GM19351 (cell line): ENCODE data around the gene ADAMTS12.

Experiments
- ATAC-seq: cut with Tn5 transposase; IDR thresholded peaks from one replicate; pipeline ENCODE4 v1.9.1; 2021; ENCODE audit warnings: mild to moderate bottlenecking, moderate library complexity; ENCODE audit not compliant: unreplicated experiment

Gene ADAMTS12

DNA sequence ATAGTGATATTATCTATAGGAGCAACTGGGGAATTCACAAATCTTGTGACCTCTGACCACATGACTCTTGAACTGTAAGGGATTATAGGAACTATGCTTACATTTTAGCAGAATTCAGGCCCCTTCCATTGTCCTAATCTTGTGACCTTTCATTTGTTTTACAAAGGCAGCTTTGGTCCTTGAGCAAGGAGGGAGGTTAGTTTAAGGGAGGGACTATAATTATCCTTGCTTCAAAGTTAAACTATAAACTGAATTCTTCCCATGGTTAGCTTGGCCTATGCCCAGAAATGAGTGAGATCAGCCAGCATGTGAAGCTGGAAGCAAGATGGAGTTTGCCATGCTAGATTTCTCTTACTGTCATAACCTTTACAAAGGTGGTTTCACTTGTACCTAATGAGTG is 399.8 kb downstream of the ADAMTS12 start:
- no peak for ATAC-seq

DNA sequence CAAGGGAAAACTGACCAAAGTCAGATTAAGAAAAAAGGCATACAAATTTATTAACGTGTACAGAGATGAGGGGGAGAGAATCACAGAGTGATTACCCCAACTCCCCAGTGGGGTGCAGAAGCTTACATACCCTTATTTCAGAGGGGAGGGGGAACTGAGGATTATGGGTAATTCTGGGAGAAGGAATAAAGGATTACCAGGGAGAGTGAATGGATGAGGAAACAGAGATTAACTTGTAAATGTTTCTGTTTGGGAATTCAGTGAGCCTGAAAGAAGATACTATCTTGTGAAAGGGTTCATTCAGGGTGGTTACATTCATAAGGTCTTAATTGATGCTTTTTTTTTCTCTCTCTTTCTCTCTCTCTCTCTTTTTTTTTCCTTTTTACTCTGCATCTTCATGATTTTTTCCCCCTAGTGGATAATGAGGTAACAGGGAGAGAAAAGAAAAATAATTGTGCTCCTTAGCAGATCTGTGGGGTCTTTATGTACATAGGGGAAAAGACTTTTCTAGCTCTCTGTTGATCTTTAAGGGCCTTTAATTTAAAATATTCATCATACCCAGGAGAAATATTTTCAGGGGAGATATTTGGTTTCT is 401.6 kb downstream of the ADAMTS12 start:
- ATAC-seq = no peak

GRCh38 chr5:33489481-33490067 is 402.2 kb downstream of the ADAMTS12 start:
- no peak for ATAC-seq

- ATAC-seq = no peak
These were observed 403.0 kb downstream of the ADAMTS12 start for GRCh38 chr5:33488558-33489355.

- ATAC-seq = no peak
These were observed 404.6 kb downstream of the ADAMTS12 start for GRCh38 chr5:33487236-33487635.

- no peak for ATAC-seq
These were observed 409.5 kb downstream of the ADAMTS12 start for GRCh38 chr5:33482335-33482734.

DNA sequence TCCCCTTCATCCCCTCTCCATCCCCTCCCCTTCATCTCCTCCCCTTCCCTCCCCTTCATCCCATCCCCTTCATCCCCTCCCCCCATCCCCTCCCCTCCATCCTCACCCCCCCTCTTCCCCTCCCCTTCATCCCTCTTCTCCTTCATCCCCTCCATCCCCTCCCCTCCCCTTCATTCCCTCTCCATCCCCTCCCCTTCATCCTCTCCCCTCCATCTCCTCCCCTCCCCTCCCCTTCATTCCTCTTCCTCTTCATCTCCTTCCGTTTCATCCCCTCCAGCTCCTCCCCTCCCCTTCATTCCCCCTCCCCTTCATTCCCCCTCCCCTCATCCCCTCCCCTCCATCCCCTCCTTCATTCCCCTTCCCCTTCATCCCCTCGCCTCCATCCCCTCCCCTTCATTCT is 410.9 kb downstream of the ADAMTS12 start:
- ATAC-seq = no peak

- ATAC-seq = no peak
These were observed 412.5 kb downstream of the ADAMTS12 start for GRCh38 chr5:33479311-33479710.

DNA sequence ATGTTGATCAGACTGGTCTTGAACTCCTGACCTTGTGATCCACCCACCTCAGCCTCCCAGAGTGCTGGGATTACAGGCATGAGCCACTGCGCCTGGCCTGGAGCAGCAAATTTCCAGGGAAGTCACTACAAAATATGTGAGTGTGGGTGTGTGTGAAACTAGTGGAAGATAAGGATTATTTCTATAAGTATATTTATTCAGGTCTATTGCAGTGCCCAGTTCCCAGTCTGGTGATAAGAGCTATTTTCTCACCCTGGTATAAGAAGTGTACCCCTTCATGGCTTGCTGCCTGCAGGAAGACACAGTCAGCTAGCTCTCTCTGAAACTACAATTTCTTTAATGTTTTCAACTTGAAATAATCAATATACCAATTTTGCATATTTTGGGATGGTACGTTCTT is 414.0 kb downstream of the ADAMTS12 start:
- no peak for ATAC-seq

GRCh38 chr5:33476992-33477391 is 414.8 kb downstream of the ADAMTS12 start:
- no peak for ATAC-seq

DNA sequence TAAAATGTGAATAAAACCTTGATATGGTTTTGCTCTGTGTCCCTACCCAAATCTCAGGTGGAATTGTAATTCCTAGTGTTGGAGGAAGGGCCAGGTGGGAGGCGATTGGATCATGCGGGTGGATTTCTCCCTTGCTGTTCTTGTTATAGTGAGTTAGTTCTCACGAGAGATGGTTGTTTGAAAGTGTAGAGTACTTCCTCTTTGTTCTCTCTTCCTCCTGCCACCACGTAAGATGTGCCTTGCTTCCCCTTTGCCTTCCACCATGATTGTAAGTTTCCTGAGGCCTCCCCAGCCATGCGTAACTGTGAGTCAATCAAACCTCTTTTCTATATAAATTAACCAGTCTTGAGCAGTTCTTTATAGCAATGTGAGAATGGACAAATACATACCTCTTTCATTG is 416.1 kb downstream of the ADAMTS12 start:
- no peak for ATAC-seq

DNA sequence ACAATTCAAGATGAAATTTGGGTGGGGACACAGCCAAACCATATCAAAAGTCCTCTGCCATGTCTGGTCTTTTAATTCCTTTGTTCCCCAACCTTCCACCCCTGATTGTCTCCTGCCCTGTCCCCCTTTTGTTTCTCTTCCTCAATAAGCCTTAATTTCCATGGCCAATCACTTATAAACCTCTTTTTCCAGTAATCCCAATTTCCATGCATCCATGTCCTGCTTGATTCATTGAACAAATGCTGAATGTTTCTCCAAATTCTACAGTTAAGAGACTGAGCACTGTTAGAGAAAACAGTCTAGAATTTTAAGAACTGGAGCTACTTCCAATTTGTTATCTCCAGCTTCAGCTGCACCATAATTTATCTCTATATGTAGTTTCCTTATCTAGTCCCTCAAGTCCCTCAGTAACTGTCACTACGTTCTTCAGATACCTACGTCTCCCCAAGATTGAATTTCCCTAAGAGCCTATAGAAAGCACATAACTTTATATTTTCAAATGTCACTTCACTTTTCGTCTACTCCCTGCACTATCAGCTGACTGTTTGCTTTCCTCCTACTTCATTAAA is 416.8 kb downstream of the ADAMTS12 start:
- no peak for ATAC-seq

GRCh38 chr5:33474004-33474403 is 417.8 kb downstream of the ADAMTS12 start:
- ATAC-seq = no peak
